Left hindlimb (tissue), 1 donor: ENCODE measurements around the gene SCMH1.

Source experiments
- DNase-seq: peaks from one replicate; pipeline ENCODE4 v3.0.0-alpha.2; 2018

SCMH1 gene

DNA sequence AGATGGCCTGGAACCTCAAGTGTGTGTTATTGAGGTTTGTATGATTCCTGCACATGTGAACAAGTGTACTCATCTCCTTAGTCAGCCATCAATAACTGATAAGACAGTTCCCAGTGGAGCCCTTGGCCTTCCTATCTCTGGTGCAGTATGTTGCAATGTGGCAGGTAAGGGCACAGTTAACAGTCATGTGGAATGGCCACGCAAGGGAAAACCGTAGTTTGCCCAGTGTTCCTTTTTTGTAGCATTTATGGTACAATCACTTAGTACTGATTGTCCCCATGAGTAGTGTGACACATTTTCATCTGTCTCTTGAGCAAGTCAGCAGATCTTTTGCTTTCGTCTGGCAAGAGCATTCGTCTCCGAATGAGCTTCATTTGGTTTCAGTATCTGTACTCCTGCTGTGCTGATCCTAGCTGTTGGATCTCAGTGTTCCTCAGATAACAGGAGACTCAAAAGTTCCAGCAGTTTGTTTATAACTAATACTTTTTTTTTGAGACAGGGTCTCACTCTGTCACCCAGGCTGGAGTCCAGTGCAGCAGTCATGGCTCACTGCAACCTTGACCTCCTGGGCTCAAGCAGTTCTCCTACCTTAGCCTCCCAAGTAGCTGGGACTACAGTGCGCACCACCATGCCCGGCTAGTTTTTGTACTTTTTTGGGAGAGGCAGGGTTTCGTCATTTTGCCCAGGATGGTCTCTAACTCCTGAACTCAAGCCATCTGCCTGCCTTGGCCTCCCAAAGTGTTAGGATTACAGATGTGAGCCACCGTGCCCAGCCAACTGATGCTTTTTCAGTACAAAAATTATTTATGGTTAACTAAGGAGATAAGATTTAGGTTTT is 254.4 kb downstream of the SCMH1 start:
- DNase-seq, result no peak

DNA sequence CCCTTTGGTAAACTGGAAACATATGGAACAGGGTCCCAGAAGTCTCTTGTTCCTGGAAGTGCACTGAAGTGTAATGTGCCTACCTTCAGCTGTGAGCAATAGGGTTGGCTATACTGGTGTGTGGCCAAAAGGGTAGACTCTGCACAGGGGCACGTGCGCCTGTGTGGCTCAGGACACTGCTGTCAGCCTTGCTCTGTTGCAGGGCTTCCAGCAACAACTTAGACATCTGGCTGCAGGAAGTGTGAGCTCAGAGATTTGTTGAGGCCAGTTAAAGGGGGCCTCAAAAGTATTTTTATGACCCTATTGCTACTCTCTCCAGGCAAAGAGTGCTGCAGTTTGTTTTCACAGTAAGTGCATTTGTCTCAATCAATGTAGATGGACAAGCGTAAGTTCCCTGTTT is 255.2 kb downstream of the SCMH1 start:
- peak; percentile 70 for DNase-seq

DNA sequence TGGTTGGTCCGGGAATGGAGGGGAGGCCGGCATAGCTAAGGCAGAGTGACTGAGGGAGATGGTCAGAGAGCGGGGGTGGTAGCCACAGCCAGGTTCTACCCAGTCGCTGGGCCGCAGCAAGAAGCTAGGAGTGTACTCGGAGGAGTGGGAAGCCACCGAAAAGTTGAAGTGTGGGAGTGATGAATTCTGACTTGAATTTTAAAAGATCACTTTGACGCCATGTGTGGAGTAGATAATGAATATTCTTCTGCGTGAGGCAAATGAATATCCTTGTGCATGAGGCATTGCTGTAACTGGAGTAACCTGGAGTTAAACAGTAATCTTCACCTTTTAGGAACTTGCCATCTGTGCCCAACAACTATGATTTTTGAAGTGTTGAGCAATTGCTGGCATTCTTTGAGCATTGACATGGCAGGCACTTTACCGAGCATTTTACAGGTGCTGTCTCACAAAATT is 255.8 kb downstream of the SCMH1 start:
- no peak for DNase-seq

DNA sequence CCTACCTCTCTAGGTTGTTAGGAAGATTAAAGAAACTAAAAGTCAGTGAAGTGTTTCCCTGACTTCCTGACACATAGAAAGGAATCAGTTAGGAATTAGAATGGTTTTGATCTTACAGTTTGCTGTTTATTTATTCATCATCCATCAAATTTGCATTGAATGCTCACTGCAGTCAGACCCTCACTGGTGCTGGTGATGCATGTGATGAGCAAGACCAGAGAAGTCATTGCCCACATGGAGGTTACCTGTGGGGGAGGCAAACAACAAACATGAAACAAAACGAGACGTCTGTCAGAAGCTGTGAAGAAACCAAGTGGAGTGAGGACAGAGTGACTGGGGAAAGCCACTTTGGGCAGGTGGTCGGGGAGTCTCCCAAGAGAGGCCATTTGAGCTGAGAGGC is 256.2 kb downstream of the SCMH1 start:
- DNase-seq, result no peak

DNA sequence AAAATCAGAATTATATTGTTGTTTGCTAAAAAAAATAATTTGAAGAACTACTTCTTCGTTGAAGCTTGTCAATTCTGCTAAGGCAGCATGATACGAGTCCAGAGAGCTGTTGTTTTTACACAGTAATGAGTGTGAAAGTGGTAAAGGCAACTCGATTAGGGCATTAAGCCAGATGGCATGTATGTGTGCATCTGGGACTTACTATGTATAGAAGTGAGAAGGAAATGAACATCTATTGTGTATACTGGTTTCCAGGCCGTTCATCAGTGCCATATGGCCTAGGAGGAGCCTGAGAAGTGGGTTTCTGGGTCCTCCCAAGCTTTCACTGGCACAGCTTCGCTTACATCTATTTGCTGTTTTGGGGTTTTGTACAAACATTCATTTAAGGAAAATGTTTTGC is 256.9 kb downstream of the SCMH1 start:
- no peak for DNase-seq

DNA sequence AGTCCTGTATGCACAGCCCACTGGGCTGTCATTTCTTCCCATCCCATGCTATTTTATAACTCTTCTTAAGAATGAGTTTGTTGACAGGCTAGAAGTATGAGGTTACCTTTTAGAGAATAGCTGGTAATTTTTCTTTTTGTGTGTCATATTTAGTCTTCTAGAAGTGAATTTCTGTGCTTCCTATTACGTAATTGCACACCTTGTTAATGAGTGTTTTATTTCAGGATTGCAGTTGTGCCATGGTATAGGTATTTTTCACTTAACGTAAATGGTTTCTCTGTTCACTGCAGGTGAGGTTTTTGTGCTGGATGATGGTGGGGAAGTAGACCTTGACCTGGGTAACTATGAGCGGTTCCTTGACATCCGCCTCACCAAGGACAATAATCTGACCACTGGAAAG is 257.6 kb downstream of the SCMH1 start:
- DNase-seq, result no peak

DNA sequence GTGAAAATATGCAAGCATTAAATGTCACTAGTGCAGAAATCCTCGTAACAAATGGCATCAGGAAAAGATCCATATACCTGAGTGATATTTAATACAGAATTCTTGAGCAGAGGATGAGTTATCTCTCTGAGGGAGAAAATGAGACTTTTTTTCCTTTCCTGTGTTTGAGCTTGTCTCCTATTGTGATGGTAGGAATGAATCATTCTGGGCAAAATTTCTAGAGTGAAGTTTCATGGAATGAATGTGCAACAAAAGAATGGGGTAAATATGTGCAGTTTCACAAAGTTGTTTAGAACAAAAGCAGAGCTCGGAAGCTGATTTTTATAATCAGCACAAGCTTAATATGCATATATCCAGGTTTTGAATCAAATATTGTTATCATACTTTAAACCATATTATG is 258.0 kb downstream of the SCMH1 start:
- no peak for DNase-seq

DNA sequence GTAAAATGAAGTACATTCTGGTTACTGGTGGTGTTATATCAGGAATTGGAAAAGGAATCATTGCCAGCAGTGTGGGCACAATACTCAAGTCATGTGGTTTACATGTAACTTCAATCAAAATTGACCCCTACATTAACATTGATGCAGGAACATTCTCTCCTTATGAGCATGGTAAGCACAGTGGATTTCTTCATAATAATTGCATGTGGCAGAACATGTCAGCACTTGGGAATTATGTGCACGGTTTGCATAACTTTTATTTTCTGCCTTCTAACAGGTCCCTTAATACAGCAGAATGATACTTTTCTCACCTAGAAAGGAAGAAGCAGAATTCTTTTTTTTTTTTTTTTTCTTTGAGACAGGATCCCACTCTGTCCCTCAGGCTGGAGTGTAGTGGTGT is 258.8 kb downstream of the SCMH1 start:
- DNase-seq, result no peak

DNA sequence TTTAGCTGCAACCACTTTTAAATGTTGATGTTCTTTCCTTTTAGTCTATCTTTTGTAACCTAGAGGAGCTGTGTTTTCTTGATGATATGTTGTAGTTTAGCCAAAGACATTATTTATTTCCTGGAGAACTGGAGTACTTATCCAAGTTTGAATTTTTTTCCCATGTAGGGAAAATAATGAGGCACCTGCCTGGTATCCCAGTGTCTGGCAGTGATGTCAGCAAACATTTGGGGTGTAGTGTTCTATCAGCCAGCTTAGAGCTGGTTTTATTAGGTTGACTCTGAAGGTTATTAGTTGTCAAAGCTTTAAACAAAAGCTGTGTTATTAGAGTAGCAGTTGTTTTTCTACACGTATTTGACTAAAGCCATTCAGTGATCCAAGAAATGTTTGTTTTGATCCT is 259.4 kb downstream of the SCMH1 start:
- no peak for DNase-seq

DNA sequence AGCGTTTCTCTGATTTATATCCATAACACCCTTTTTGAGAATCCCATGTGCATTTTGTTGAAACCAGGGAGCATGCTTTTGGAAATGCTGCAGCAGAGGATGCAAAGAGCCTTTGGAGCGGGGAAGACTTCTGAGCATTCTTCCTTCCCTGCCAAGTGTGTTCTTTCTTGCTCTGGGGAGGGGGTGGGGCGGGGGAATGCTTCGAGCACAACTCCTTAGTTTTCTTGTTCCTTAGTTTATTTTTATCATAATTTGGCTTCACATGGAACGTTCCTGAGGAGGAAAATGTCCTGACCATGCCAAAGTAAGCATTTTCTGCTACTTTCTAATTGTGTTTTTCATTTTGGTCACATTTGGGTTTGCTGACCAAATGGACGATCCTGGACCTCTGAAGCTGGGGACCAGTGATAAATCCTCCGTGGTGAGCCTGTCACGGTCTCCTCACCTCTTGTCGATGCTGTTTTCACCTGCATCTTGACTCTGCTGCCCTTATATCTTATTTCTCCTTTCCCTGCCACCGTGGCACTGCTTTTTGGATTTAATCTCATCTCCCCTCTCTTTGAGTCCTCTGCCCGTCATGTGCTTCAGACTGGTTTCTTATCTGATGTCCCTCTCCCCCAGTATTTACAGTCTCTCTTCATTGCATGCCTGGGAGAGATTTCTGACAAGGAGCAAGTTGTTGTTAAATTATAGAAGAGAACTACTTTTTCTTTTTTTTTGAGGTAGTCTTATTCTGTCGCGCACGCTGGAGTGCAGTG is 260.2 kb downstream of the SCMH1 start:
- DNase-seq, result peak; percentile 50

DNA sequence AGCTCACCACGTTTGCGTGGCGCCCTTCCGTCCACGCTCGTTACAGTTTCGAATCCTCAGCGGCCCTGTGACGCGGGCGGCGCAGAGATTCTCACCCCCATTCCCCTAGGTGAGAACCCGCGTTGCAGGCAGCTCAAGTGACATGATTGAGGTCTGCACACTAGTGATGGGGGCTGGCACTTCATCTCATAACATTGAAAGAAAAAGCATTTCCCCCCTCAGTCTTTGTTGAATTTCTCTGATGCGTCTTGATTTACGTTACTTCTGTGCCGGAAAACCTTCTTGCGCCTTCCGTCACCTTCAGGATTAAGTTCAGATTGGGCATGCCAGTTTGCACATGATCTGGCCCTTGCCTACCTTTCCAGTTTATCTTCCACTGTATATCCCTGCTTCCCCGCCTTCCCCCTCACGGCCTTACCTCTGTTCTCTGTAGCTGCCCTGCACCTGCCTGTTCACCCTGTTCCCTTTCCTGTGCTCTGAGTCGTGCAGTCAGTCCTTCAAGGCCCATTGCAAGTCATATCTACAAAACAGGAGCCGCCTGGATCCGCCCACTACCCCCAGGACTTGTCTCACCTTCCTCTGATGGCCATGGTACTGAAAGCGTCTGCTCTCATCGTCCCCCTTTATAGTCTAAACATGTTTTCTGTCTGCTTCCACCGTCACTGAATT is 261.5 kb downstream of the SCMH1 start:
- DNase-seq, result no peak

DNA sequence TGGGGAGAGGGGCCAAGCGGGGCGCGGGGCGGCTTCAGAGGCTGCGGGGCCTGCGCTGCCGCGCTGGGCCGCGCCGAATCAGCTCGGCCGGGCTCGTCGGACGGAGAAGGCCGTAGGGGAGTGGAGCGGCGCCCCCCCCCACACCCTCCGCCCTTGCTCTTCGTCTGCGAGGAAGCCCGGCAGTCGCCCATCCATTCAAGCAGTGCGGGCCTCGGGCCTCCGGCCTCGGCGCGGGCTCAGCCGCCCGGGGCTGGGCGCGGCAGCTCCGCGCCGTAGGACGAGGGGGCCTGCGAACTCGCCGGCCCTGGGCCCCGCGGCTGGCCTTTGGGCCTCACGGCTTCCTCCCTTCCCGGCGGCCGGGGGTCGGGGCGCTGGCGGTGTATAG is 262.0 kb downstream of the SCMH1 start:
- no peak for DNase-seq

DNA sequence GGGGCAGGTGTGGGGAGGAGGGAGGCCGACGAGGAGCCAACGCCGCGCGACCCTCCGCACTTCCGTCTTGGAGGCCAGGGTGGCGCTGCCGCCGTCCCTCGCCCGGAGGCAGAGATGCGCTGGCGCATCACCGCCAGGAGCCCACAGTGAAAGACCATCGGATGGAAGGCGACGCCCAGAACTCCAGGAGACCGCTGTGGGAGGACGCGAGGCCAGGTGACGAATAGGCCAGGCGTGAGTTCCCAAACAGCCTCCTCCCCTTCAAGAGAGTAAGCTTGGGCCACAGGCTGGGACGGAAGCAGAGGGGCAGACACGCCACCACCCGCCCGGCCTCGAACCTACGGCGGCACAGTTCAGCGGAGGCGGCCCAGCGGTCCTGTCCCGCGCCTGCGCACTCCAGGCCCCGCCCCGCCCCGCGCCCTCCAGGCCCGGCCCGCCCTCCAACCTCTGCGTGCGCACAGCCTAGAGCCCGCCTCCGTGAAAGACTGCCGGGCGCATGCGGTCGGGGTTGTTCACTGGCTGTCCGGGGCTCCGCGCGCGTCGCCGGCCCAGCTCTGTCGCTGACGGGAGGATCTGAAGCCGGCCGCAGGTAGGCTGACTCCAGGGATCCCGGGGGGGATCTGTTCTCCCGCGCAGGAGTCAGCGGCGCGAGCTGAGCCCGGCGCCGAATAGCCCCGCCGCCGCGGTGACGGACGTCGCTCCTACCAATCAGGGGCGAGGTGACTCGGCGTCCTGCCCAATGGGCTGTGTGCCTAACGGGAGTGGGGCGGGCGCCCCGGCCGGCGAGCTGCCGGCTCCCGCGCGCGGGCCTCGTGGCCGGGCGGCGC is 262.7 kb downstream of the SCMH1 start, which contains the start of gene CTPS1:
CTPS1 (plus strand) TSS at position 456 of the 827 bp plus-strand sequence. CDS start 3,595 bp downstream, outside the sequence.
- peak; percentile 98 for DNase-seq

DNA sequence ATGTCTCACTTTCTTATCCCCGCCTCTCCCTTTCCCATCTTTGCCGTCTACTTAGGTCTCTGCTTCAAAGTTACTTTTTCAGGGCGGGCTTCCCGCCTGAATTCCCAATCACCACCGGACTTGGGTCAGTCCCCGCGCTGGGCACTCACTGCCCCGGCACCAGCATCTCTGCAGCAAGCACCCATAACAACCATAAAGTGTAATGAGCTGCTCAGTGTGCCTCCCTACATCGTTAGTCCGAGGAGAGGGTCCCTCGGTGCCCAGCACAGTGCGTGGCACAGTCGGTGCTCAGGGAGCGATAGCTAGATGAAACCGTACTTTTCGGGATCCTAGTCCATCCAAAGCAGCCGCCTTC is 263.2 kb downstream of the SCMH1 start:
- no peak for DNase-seq

DNA sequence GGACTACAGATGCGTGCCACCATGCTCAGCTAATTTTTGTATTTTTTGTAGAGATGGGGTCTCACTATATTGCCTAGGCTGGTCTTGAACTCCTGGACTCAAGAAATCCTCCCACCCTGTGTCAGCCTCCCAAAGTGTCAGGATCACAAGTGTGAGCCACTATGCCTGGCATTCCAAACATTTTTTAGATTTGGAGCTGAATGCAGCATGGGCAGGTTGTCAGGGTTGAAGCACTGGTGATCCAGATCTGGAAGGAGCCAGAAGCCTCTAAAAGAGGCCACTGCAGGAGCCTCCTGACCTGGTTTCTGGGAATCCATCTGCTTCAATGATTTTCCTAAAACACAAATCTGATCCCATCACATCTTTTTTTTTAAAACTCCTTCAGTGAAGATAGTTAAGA is 264.4 kb downstream of the SCMH1 start:
- no peak for DNase-seq
